ENCODE measurements around the gene SLC25A23. TPM values are rescaled to one million over a fixed set of nuclear protein-coding genes. Genes with fewer than 3 reads are reported as not detected.
"Not testable (repeated sequence)": the region's sequence is repeated elsewhere in the genome, so short reads cannot be mapped to it uniquely, and the experiment has no call there.

Gene SLC25A23
- total and polyA plus RNA-seq, 10 of the 15 experiments (the other 5 are each of a cell fraction or from before 2014, with no cell fraction given): 10.2 to 85.8 (median 50.0) TPM

- RAD21 ChIA-PET (ENCODE audit: unreplicated experiment); DNase-seq (ENCODE audit: low read depth, low spot score); BruUV-seq (replicated peaks): not testable (repeated sequence)
Measured at GRCh38 chr19:6428692-6429418, 30.7 kb downstream of the SLC25A23 start.

GRCh38 chr19:6427131-6427530 lies 32.5 kb downstream of the SLC25A23 start:
- H3K4me2 ChIP-seq (ENCODE audit: control insufficient read depth, insufficient read depth): no peak overlapping the region
- ChIA-PET SMC1A (ENCODE audit: uncharacterized antibody, unreplicated experiment) (interaction anchor here (1.0 kb wide), 1 partner anchor 9 kb away, joined by 5 read pairs; no protein-coding TSS in a partner anchor), CTCF (interaction anchor here (0.8 kb wide), 1 partner anchor 32 kb away, joined by 3 read pairs; no protein-coding TSS in a partner anchor), POLR2A (interaction anchor here (1.7 kb wide), 1 partner anchor 9 kb away, joined by 4 read pairs; no protein-coding TSS in a partner anchor), RAD21 (ENCODE audit: unreplicated experiment) (no interaction called here)
- ATAC-seq: no peak
- no peak for FAIRE-seq
- no TSS peak for BruUV-seq (replicated peaks)
- H3K4me1 ChIP-seq (ENCODE audit: control insufficient read depth, insufficient read depth, low read length): peaks cover 5% of the 10 kb centered on the region
- WGBS (ENCODE audit: insufficient coverage, insufficient replicate concordance, low lambda C conversion rate, missing lambda C conversion rate): over 99% methylated on average over 18 of the region's 18 CpGs
- no peak overlapping the region for H3K9ac ChIP-seq (ENCODE audit: control insufficient read depth, insufficient read depth, low read length)
- H4K20me1 ChIP-seq (ENCODE audit: control insufficient read depth, insufficient read depth): peaks cover 12% of the 10 kb centered on the region
- H2AFZ ChIP-seq (ENCODE audit: control insufficient read depth, low read depth, low read length): no peak overlapping the region
- H3K27me3 ChIP-seq (replicated peaks in 1 of 2; ENCODE audit: control insufficient read depth in 2 of 2, insufficient read depth in 2 of 2, low read length in 1 of 2): no peaks in the 10 kb centered on the region
- intact Hi-C loops (cut with micrococcal nuclease; ENCODE audit: unreplicated experiment) (no loop called here), in situ Hi-C loops (cut with MboI) (no loop called here)
- no peaks in the 10 kb centered on the region; the same call in 2 of the 3 replicates for H3K9me3 ChIP-seq (replicated peaks; ENCODE audit: control insufficient read depth, insufficient read depth, low read length)
- H3K4me3 ChIP-seq: no peak overlapping the region
- no peak for DNase-seq (ENCODE audit: low read depth, low spot score)
- H3K27ac ChIP-seq (ENCODE audit: control insufficient read depth, insufficient read depth): no peak overlapping the region
- H3K36me3 ChIP-seq (ENCODE audit: control insufficient read depth in 2 of 2, insufficient read depth in 2 of 2, low read length in 1 of 2): no peaks in the 10 kb centered on the region; a peak in 1 of 4 replicates
- peaks cover 22% of the 10 kb centered on the region for H3K79me2 ChIP-seq (ENCODE audit: control insufficient read depth, insufficient read depth, low read length)
- no peak for TF ChIP-seq RAD51 (IDR thresholded peaks at IDR 0.05)
- no peak for TF ChIP-seq ATF2 (IDR thresholded peaks at IDR 0.05; ENCODE audit: low read length)
- no peak for TF ChIP-seq POLR2A (IDR thresholded peaks at IDR 0.05; ENCODE audit: low read depth, low read length)
- no peak for TF ChIP-seq CBFB (IDR thresholded peaks at IDR 0.05; ENCODE audit: low read depth)
- no peak for TF ChIP-seq NFYA (IDR thresholded peaks at IDR 0.05; ENCODE audit: borderline replicate concordance, low read depth, low read length)
- TF ChIP-seq MEF2B (IDR thresholded peaks at IDR 0.05; ENCODE audit: partially characterized antibody, poor library complexity, severe bottlenecking): no peak
- TF ChIP-seq USF2 (IDR thresholded peaks at IDR 0.05; ENCODE audit: borderline replicate concordance, low read depth, low read length): no peak
- no peak for TF ChIP-seq JUND (IDR thresholded peaks at IDR 0.05; ENCODE audit: low read depth, low read length)
- TF ChIP-seq MEF2A (IDR thresholded peaks at IDR 0.05; ENCODE audit: insufficient read depth, low read depth, low read length): no peak
- TF ChIP-seq IRF4 (IDR thresholded peaks at IDR 0.05; ENCODE audit: low read depth, low read length): no peak
- no peak for TF ChIP-seq IRF5 (IDR thresholded peaks at IDR 0.05; ENCODE audit: borderline replicate concordance)
- TF ChIP-seq ATF3 (IDR thresholded peaks at IDR 0.05; ENCODE audit: borderline replicate concordance, extremely low read depth, low read depth, low read length): no peak
- no peak for TF ChIP-seq NBN (IDR thresholded peaks at IDR 0.05)

More at GRCh38 chr19:6428692-6429418, 30.7 kb downstream of the SLC25A23 start:
- H3K4me1 ChIP-seq (ENCODE audit: control insufficient read depth, insufficient read depth, low read length); H3K9ac ChIP-seq (ENCODE audit: control insufficient read depth, insufficient read depth, low read length); H3K79me2 ChIP-seq (ENCODE audit: control insufficient read depth, insufficient read depth, low read length); in situ Hi-C loops (cut with MboI); H3K27me3 ChIP-seq (replicated peaks in 1 of 2; ENCODE audit: control insufficient read depth in 2 of 2, insufficient read depth in 2 of 2, low read length in 1 of 2); intact Hi-C loops (cut with micrococcal nuclease; ENCODE audit: unreplicated experiment); H3K36me3 ChIP-seq (ENCODE audit: control insufficient read depth in 2 of 2, insufficient read depth in 2 of 2, low read length in 1 of 2); H3K27ac ChIP-seq (ENCODE audit: control insufficient read depth, insufficient read depth); H3K4me3 ChIP-seq; H4K20me1 ChIP-seq (ENCODE audit: control insufficient read depth, insufficient read depth); ATAC-seq; CTCF ChIA-PET; FAIRE-seq; H3K4me2 ChIP-seq (ENCODE audit: control insufficient read depth, insufficient read depth); H3K9me3 ChIP-seq (replicated peaks; ENCODE audit: control insufficient read depth, insufficient read depth, low read length); SMC1A ChIA-PET (ENCODE audit: uncharacterized antibody, unreplicated experiment): not testable (repeated sequence)
- H2AFZ ChIP-seq (ENCODE audit: control insufficient read depth, low read depth, low read length): peak overlapping the region; percentile 28; the same call in 1 of the 2 replicates
- 66% methylated on average over 2 of the region's 2 CpGs for WGBS (ENCODE audit: insufficient coverage, insufficient replicate concordance, low lambda C conversion rate, missing lambda C conversion rate)
- POLR2A ChIA-PET: interaction anchor here (0.6 kb wide), 2 partner anchors 50 to 418 kb away, joined by 4 read pairs; no protein-coding TSS in a partner anchor
